Frontal cortex (tissue), 4 donors: ENCODE data around the gene ATG4B. TPM values are rescaled to one million over a fixed set of nuclear protein-coding genes. Genes with fewer than 3 reads are reported as not detected.

Experiments used
- DNase-seq, 2 donors: peaks; one replicate each; pipeline ENCODE4 v3.0.0; 2012; ENCODE audit warnings: low spot score in 2 of 2
- FAIRE-seq: peaks from 2 replicates; lab custom pipeline; 2012; peaks lifted over from hg19 to GRCh38; lab: Jason Lieb, UNC
- total RNA-seq: library from RNA; depleted of rRNA; stranded (reverse); fragments of >200 nt; gene quantifications from one replicate; pipeline ENCODE4 v1.2.3, GENCODE V29; 2014
- donor health status: control.
- donor health status: control.
- donor health status: control.

The ATG4B gene
- total RNA-seq, 1 donor from 2014 or later: 39.1 TPM

GRCh38 chr2:241678784-241679540, 41.5 kb downstream of the ATG4B start:
- DNase-seq: no peak
- no peak for FAIRE-seq

GRCh38 chr2:241680044-241680443, 42.6 kb downstream of the ATG4B start:
- DNase-seq (no peak), FAIRE-seq (no peak)

GRCh38 chr2:241680827-241681599, 43.5 kb downstream of the ATG4B start:
- no peak for DNase-seq
- no peak for FAIRE-seq

- FAIRE-seq (no peak), DNase-seq (peak in 1 of 2 donors; percentile 11)
Measured at GRCh38 chr2:241686324-241686649, 48.8 kb downstream of the ATG4B start.

GRCh38 chr2:241686650-241687425, 49.3 kb downstream of the ATG4B start, which contains the start of gene DTYMK:
DTYMK (minus strand) TSS chr2:241686815; CDS start chr2:241686783, 32 bp downstream.
- FAIRE-seq (no peak), DNase-seq (peak; percentile 98 to 100)

GRCh38 chr2:241689306-241689705, 51.8 kb downstream of the ATG4B start:
- FAIRE-seq (no peak), DNase-seq (no peak)

- FAIRE-seq: no peak
Measured at GRCh38 chr2:241690202-241690717, 52.8 kb downstream of the ATG4B start.

GRCh38 chr2:241692448-241692847, 55.0 kb downstream of the ATG4B start:
- no peak for DNase-seq
- FAIRE-seq: no peak

More at GRCh38 chr2:241690202-241690717, 52.8 kb downstream of the ATG4B start:
- no peak for DNase-seq

GRCh38 chr2:241695651-241696050, 58.2 kb downstream of the ATG4B start:
- FAIRE-seq: no peak

GRCh38 chr2:241701149-241701398, 63.6 kb downstream of the ATG4B start:
- FAIRE-seq (no peak), DNase-seq (no peak)

More at GRCh38 chr2:241695651-241696050, 58.2 kb downstream of the ATG4B start:
- no peak for DNase-seq

GRCh38 chr2:241701399-241702154, 64.1 kb downstream of the ATG4B start, which contains the start of gene ING5:
ING5 (plus strand) TSS chr2:241702039; CDS start chr2:241702066, 27 bp downstream.
- peak; percentile 91 to 96 for DNase-seq
- no peak for FAIRE-seq

- FAIRE-seq (no peak), DNase-seq (peak; percentile 97 to 98)
Measured at GRCh38 chr2:241702155-241703031, 64.9 kb downstream of the ATG4B start.

GRCh38 chr2:241703032-241703604, 65.6 kb downstream of the ATG4B start:
- DNase-seq: no peak

GRCh38 chr2:241706537-241706936, 69.0 kb downstream of the ATG4B start:
- no peak for FAIRE-seq

More at GRCh38 chr2:241703032-241703604, 65.6 kb downstream of the ATG4B start:
- FAIRE-seq: no peak

GRCh38 chr2:241708879-241709278, 71.4 kb downstream of the ATG4B start:
- no peak for FAIRE-seq
- no peak for DNase-seq

More at GRCh38 chr2:241706537-241706936, 69.0 kb downstream of the ATG4B start:
- DNase-seq: no peak

GRCh38 chr2:241719093-241719492, 81.6 kb downstream of the ATG4B start:
- FAIRE-seq: no peak
- DNase-seq: no peak

- no peak for DNase-seq
- no peak for FAIRE-seq
Measured at GRCh38 chr2:241720099-241720498, 82.6 kb downstream of the ATG4B start.

- DNase-seq (peak in 1 of 2 donors; percentile 16), FAIRE-seq (no peak)
Measured at GRCh38 chr2:241720560-241720959, 83.1 kb downstream of the ATG4B start.
